ENCODE measurements around the gene RGS14. TPM values are rescaled to one million over a fixed set of nuclear protein-coding genes. Genes with fewer than 3 reads are reported as not detected.
A peak's percentile ranks its signal among the peaks of the same experiment; 100 is the strongest.
"Not testable (repeated sequence)": the region's sequence is repeated elsewhere in the genome, so short reads cannot be mapped to it uniquely, and the experiment has no call there.

RGS14 gene
- polyA plus RNA-seq, 1 experiment = 2.6 TPM

DNA sequence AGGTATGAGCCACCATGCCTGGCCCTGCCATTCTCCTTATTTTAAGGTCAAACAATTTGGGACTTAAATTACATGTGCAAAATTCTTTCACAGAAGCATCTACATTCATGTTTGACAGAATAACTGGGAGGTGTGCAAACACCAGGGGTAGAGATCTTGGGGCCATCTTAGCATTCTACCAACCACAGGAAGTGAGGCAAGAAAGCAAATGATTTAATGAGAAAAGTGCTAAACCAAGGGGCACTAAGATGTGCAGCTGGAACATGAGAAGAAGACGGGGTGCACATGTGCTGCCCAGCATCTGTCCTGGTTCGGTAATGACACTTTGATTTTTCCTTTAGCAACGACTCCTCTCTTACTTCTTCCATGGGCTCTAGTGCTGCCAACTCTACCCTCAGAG, 52.9 kb downstream of the RGS14 start:
- CTCF ChIA-PET = interaction anchor here (1.1 kb wide), 1 partner anchor 107 kb away, joined by 5 read pairs; the partner anchor contains the start of genes PRELID1 and RAB24
- no peak overlapping the region for H3K27ac ChIP-seq (ENCODE audit: low read depth, low read length)
- DNase-seq (ENCODE audit: low read depth, low spot score) = no peak
- no peaks in the 10 kb centered on the region; the same call in 1 of the 2 replicates for H3K9me3 ChIP-seq (ENCODE audit: control insufficient read depth, insufficient read depth, low read length)
- TF ChIP-seq, protein P1, sequence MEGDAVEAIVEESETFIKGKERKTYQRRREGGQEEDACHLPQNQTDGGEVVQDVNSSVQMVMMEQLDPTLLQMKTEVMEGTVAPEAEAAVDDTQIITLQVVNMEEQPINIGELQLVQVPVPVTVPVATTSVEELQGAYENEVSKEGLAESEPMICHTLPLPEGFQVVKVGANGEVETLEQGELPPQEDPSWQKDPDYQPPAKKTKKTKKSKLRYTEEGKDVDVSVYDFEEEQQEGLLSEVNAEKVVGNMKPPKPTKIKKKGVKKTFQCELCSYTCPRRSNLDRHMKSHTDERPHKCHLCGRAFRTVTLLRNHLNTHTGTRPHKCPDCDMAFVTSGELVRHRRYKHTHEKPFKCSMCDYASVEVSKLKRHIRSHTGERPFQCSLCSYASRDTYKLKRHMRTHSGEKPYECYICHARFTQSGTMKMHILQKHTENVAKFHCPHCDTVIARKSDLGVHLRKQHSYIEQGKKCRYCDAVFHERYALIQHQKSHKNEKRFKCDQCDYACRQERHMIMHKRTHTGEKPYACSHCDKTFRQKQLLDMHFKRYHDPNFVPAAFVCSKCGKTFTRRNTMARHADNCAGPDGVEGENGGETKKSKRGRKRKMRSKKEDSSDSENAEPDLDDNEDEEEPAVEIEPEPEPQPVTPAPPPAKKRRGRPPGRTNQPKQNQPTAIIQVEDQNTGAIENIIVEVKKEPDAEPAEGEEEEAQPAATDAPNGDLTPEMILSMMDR (IDR thresholded peaks at IDR 0.05; ENCODE audit: low read depth, low read length) = no peak
- peaks cover 18% of the 10 kb centered on the region for H3K27me3 ChIP-seq (ENCODE audit: control insufficient read depth, insufficient read depth, low read length)
- POLR2A ChIA-PET = no interaction called here
- no peak overlapping the region for H3K4me3 ChIP-seq (ENCODE audit: low read depth, low read length)

DNA sequence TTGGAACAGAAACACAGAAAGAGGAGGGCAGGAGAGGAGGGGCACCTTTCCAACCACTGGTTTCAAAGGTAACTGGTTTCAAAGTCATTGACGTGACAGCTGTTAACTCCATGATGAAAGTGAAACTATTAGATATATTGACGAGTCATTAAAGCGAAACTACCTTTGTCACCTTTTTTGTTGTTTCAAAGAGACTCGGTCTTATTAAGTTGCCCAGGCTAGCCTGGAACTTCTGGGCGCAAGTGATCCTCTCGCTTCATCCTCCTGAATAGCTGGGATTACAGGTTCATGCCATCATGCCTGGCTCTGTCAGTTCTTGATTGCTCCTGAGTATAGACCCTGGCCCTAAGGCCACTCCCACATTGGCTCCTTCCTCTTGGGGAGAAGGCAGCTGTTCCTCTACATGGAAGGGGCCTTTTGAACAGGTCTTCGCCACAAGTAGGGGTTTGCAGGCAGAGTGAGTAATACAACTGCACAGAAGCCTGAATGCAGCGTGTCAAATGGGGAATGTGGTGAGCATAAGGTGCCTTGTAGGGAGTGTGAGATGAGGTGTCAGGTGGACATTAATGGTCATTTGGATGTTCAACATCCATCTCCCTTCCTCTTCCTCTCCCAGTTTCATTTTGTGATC, 55.0 kb downstream of the RGS14 start:
- TF ChIP-seq, protein P1 (IDR thresholded peaks at IDR 0.05; ENCODE audit: low read depth, low read length) = no peak
- no peak for DNase-seq (ENCODE audit: low read depth, low spot score)
- CTCF ChIA-PET = interaction anchor here (2.5 to 2.7 kb wide), 2 partner anchors 8 to 23 kb away, joined by 9 to 13 read pairs; no protein-coding TSS in a partner anchor

DNA sequence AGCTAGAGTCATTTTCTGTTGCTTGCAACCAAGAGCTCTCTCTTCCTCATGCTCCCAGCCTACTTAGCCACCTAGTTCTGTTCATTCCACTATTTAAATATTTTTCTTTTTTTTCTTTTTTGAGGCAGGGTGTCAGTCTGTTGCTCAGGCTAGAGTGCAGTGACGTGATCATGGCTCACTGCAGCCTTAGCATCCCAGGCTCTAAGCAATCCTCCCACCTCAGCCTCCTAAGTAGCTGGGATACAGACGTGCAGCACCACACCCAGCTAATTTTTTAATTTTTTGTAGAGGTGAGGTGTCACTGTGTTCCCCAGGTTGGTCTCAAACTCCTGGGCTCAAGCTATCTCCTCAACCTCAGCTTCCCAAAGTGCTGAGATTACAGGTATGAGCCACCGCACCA, 56.8 kb downstream of the RGS14 start:
- no peak overlapping the region for H3K27ac ChIP-seq (ENCODE audit: low read depth, low read length)
- TF ChIP-seq, protein P1 (IDR thresholded peaks at IDR 0.05; ENCODE audit: low read depth, low read length) = no peak
- peaks cover 11% of the 10 kb centered on the region for H3K27me3 ChIP-seq (ENCODE audit: control insufficient read depth, insufficient read depth, low read length)
- POLR2A ChIA-PET = no interaction called here
- H3K9me3 ChIP-seq (ENCODE audit: control insufficient read depth, insufficient read depth, low read length) = no peaks in the 10 kb centered on the region; the same call in 1 of the 2 replicates
- H3K4me3 ChIP-seq (ENCODE audit: low read depth, low read length) = no peak overlapping the region
- DNase-seq (ENCODE audit: low read depth, low spot score) = no peak
- CTCF ChIA-PET = interaction anchor here (0.5 to 2.7 kb wide), 4 partner anchors 10 to 32 kb away, joined by 3 to 13 read pairs (median 6); partner anchors contain the start of gene PRR7

More for the DNA sequence above, 55.0 kb downstream of the RGS14 start:
- POLR2A ChIA-PET = no interaction called here
- peaks cover 18% of the 10 kb centered on the region for H3K27me3 ChIP-seq (ENCODE audit: control insufficient read depth, insufficient read depth, low read length)
- H3K9me3 ChIP-seq (ENCODE audit: control insufficient read depth, insufficient read depth, low read length) = no peaks in the 10 kb centered on the region; the same call in 1 of the 2 replicates
- H3K4me3 ChIP-seq (ENCODE audit: low read depth, low read length) = no peak overlapping the region
- no peak overlapping the region for H3K27ac ChIP-seq (ENCODE audit: low read depth, low read length)

DNA sequence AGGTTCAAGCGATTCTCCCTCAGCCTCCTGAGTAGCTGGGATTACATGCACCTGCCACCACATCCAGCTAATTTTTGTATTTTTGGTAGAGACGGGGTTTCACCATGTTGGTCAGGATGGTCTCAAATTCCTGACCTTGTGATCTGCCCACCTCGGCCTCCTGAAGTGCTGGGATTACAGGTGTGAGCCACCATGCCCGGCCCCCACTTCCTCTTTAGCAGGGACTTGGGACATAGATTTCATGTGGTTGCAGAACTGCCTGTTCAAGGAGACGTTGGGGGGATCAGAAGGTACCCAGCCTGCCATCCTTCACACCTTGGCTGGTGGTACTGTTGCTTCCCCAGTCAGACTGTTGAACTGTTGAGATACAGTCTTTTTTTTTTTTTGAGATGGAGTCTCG, 59.4 kb downstream of the RGS14 start:
- ChIA-PET POLR2A (interaction anchor here (0.9 kb wide), 1 partner anchor 10 kb away, joined by 3 read pairs; the partner anchor contains the start of gene GRK6), CTCF (interaction anchor here (5.0 kb wide), 1 partner anchor 13 kb away, joined by 34 read pairs; no protein-coding TSS in a partner anchor)
- not testable (repeated sequence) for H3K27ac ChIP-seq (ENCODE audit: low read depth, low read length); H3K9me3 ChIP-seq (ENCODE audit: control insufficient read depth, insufficient read depth, low read length); DNase-seq (ENCODE audit: low read depth, low spot score); H3K4me3 ChIP-seq (ENCODE audit: low read depth, low read length); H3K27me3 ChIP-seq (ENCODE audit: control insufficient read depth, insufficient read depth, low read length)

DNA sequence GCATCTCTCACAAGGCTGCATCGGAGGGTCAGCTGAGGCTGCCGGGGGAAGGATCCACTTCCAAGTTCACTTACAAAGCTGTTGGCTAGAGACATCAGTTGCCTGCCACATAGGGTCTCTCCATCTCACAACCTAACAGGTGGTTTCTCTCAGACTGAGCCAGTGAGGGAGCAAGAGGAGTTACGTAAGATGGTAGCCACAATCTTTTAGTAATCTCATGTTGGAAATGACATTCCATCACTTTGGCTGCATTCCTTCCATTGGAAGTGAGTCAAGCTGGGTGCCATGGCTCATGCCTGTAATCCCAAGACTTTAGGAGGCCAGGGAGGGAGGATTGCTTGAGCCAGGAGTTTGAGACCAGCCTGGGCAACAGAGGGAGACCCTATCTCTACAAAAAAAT, 61.3 kb downstream of the RGS14 start:
- peak; percentile 74 for DNase-seq (ENCODE audit: low read depth, low spot score)
- POLR2A ChIA-PET = interaction anchor here (0.8 to 0.9 kb wide), 2 partner anchors 8 to 67 kb away, joined by 3 to 4 read pairs; partner anchors contain the start of gene LMAN2
- CTCF ChIA-PET = interaction anchor here (1.7 to 5.0 kb wide), 3 partner anchors 15 to 38 kb away, joined by 10 to 34 read pairs (median 10); no protein-coding TSS in a partner anchor

DNA sequence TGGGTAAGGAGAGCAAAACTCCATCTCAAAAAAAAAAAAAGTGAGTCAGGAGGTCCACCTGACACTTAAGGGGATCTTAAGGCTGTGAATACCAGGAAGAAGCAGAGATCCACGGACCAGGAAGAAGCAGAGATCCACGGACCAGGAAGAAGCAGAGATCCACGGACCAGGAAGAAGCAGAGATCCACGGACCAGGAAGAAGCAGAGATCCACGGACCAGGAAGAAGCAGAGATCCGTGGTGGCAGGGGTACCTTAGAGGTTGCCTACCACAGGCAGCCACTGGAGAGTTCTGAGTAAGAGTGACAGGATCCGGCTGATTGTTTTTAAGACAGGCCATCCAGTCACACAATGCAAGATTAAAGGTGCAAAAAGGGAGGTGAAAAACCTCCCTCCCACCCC, 62.7 kb downstream of the RGS14 start:
- DNase-seq (ENCODE audit: low read depth, low spot score); POLR2A ChIA-PET: not testable (repeated sequence)
- CTCF ChIA-PET = interaction anchor here (0.7 kb wide), 1 partner anchor 50 kb away, joined by 3 read pairs; no protein-coding TSS in a partner anchor

More for the DNA sequence above, 61.3 kb downstream of the RGS14 start:
- H3K4me3 ChIP-seq (ENCODE audit: low read depth, low read length) = no peak overlapping the region
- no peaks in the 10 kb centered on the region for H3K27me3 ChIP-seq (ENCODE audit: control insufficient read depth, insufficient read depth, low read length)
- TF ChIP-seq, protein P1 (IDR thresholded peaks at IDR 0.05; ENCODE audit: low read depth, low read length) = no peak
- H3K9me3 ChIP-seq (ENCODE audit: control insufficient read depth, insufficient read depth, low read length) = no peaks in the 10 kb centered on the region; the same call in 1 of the 2 replicates
- H3K27ac ChIP-seq (ENCODE audit: low read depth, low read length) = no peak overlapping the region

More for the DNA sequence above, 62.7 kb downstream of the RGS14 start:
- H3K4me3 ChIP-seq (ENCODE audit: low read depth, low read length); H3K27me3 ChIP-seq (ENCODE audit: control insufficient read depth, insufficient read depth, low read length); H3K9me3 ChIP-seq (ENCODE audit: control insufficient read depth, insufficient read depth, low read length); H3K27ac ChIP-seq (ENCODE audit: low read depth, low read length): not testable (repeated sequence)
